Left kidney (tissue), 2 donors: ENCODE data around the gene HOXB5. TPM values are rescaled to one million over a fixed set of nuclear protein-coding genes. Genes with fewer than 3 reads are reported as not detected.

Experiments used
- DNase-seq: peaks from one replicate; pipeline ENCODE4 v3.0.0-alpha.2; 2013
- polyA plus RNA-seq: library from polyadenylated mRNA; unstranded; fragments of 120-200 nt; gene quantifications from one replicate; pipeline ENCODE4 v1.2.1, GENCODE V29; 2013; ENCODE audit not compliant: insufficient read length

HOXB5 gene
- polyA plus RNA-seq, 1 donor: 38.2 TPM

- no peak for DNase-seq
Observed at GRCh38 chr17:48591255-48592056, 2.1 kb downstream of the HOXB5 start.

GRCh38 chr17:48590607-48591161 is 2.9 kb downstream of the HOXB5 start:
- DNase-seq: no peak

GRCh38 chr17:48589831-48590606 is 3.6 kb downstream of the HOXB5 start, which contains the start of gene HOXB3:
Gene HOXB3 (minus strand): TSS chr17:48590241. CDS start chr17:48552474, 37,767 bp downstream.
- peak; percentile 96 for DNase-seq

- no peak for DNase-seq
Observed at GRCh38 chr17:48589060-48589830, 4.3 kb downstream of the HOXB5 start.

GRCh38 chr17:48588528-48588927 is 5.1 kb downstream of the HOXB5 start:
- no peak for DNase-seq

- DNase-seq: no peak
Observed at GRCh38 chr17:48588074-48588415, 5.5 kb downstream of the HOXB5 start.

- no peak for DNase-seq
Observed at GRCh38 chr17:48587276-48588073, 6.1 kb downstream of the HOXB5 start.

- DNase-seq: no peak
Observed at GRCh38 chr17:48586355-48587258, 7.0 kb downstream of the HOXB5 start.

- no peak for DNase-seq
Observed at GRCh38 chr17:48584223-48584741, 9.3 kb downstream of the HOXB5 start.

GRCh38 chr17:48583708-48584222 is 9.8 kb downstream of the HOXB5 start:
- DNase-seq: no peak

- no peak for DNase-seq
Observed at GRCh38 chr17:48582750-48583069, 10.9 kb downstream of the HOXB5 start.

- DNase-seq: no peak
Observed at GRCh38 chr17:48579760-48580554, 13.6 kb downstream of the HOXB5 start.

GRCh38 chr17:48579471-48579759 is 14.2 kb downstream of the HOXB5 start:
- no peak for DNase-seq

GRCh38 chr17:48578616-48579470 is 14.7 kb downstream of the HOXB5 start:
- DNase-seq: no peak

GRCh38 chr17:48577946-48578615 is 15.5 kb downstream of the HOXB5 start, which contains the start of gene HOXB4:
Gene HOXB4 (minus strand): TSS chr17:48578350. CDS start chr17:48578319, 31 bp downstream.
- DNase-seq: no peak

- peak; percentile 94 for DNase-seq
Observed at GRCh38 chr17:48577330-48577945, 16.1 kb downstream of the HOXB5 start.
